Upper lobe of left lung (tissue), 6 donors: Measurements from ENCODE around the gene ADAM15. TPM values are rescaled to one million over a fixed set of nuclear protein-coding genes. Genes with fewer than 3 reads are reported as not detected.

Experiments used
- ATAC-seq, 2 donors: fragments of 200-7000 bp; cut with Tn5 transposase; one replicate each; pipeline ENCODE4 v1.9.1; 2022; ENCODE audit warnings: mild to moderate bottlenecking in 2 of 2, moderate library complexity in 2 of 2; ENCODE audit not compliant: low FRiP score in 2 of 2
- DNase-seq, 2 donors: peaks; one replicate each; pipeline ENCODE4 v3.0.0-alpha.2; 2019 to 2020
- H3K27ac ChIP-seq, 4 donors: fragments of 200-600 bp; sonication (generic); one replicate each; pipeline ENCODE4 v1.5.1; 2016 to 2019
- H3K27me3 ChIP-seq, 4 donors: fragments of 200-600 bp; sonication (generic); one replicate each; pipeline ENCODE4 v1.5.1; 2017 to 2019
- H3K36me3 ChIP-seq, 4 donors: fragments of 200-600 bp; sonication (generic); one replicate each; pipeline ENCODE4 v1.5.1; 2016 to 2019
- H3K4me1 ChIP-seq, 4 donors: fragments of 200-600 bp; sonication (generic); one replicate each; pipeline ENCODE4 v1.5.1; 2018 to 2019
- H3K4me3 ChIP-seq, 4 donors: fragments of 200-600 bp; sonication (generic); one replicate each; pipeline ENCODE4 v1.5.1; 2017 to 2019; ENCODE audit warnings: mild to moderate bottlenecking in 2 of 4, moderate library complexity in 1 of 4
- H3K9me3 ChIP-seq, 4 donors: fragments of 200-600 bp; sonication (generic); one replicate each; pipeline ENCODE4 v1.5.1; 2018 to 2019
- CTCF ChIP-seq, 6 experiments: fragments of 450-650 bp in 4 of 6; fragments of 200-600 bp in 2 of 6; sonication (generic) in 2 of 6; IDR thresholded peaks; one replicate each; pipeline ENCODE4 v1.5.1; 2016 to 2019; ENCODE audit warnings: antibody characterized with exemption in 6 of 6
- EP300 ChIP-seq, 4 donors: sonication (generic); formaldehyde crosslinking; IDR thresholded peaks; one replicate each; pipeline ENCODE4 v1.5.1; 2017; ENCODE audit warnings: antibody characterized with exemption in 4 of 4, control low read depth in 2 of 4
- POLR2A ChIP-seq, 4 donors: fragments of 450-650 bp; IDR thresholded peaks; one replicate each; pipeline ENCODE4 v1.5.1; 2016 to 2017; ENCODE audit warnings: antibody characterized with exemption in 4 of 4, mild to moderate bottlenecking in 2 of 4
- POLR2AphosphoS5 ChIP-seq, 2 donors: sonication (generic); formaldehyde crosslinking; IDR thresholded peaks; one replicate each; pipeline ENCODE4 v1.5.1; 2017; ENCODE audit warnings: antibody characterized with exemption in 2 of 2
- WGBS, 2 donors: methylation state at CpG; one replicate each; pipeline ENCODE4 v1.1.5; 2017 to 2018; 5-methylcytosine and 5-hydroxymethylcytosine counted together
- total RNA-seq, 6 donors: library from RNA; depleted of rRNA in 4 of 6; stranded (reverse); fragments of >200 nt in 4 of 6; gene quantifications; one replicate each; pipeline versions ENCODE4 v1.1.0 to v1.2.1, GENCODE V29; 2016 to 2021
- donor health status: DM: no; HTN: no; CAD: no; lungs with moderate emphysema.
- donor health status: DM: no; HTN: yes; CAD: no; lungs with severe emphysema.

ADAM15 gene
- total RNA-seq, 6 donors from 2014 or later = 52.1 to 246 (median 106) TPM

GRCh38 chr1:155069551-155070157 lies 18.5 kb downstream of the ADAM15 start:
- WGBS, 2 donors = 65 to 67% methylated on average over 4 to 7 of the region's 7 CpGs
- TF ChIP-seq POLR2AphosphoS5 (IDR thresholded peaks at IDR 0.05) = no peak
- no peak for TF ChIP-seq POLR2A (IDR thresholded peaks at IDR 0.05)
- TF ChIP-seq CTCF (IDR thresholded peaks at IDR 0.05) = no peak
- TF ChIP-seq EP300 (IDR thresholded peaks at IDR 0.05) = no peak
- DNase-seq (no peak), ATAC-seq (no peak)
- peaks cover 15 to 25% (median 18%) of the 10 kb centered on the region in 4 donors for H3K4me1 ChIP-seq
- no peaks in the 10 kb centered on the region for H3K9me3 ChIP-seq
- H3K27ac ChIP-seq = no peak overlapping the region
- H3K4me3 ChIP-seq = no peak overlapping the region
- peaks cover 0 to 3% (median 2%) of the 10 kb centered on the region in 4 donors for H3K36me3 ChIP-seq
- H3K27me3 ChIP-seq = no peaks in the 10 kb centered on the region

DNA sequence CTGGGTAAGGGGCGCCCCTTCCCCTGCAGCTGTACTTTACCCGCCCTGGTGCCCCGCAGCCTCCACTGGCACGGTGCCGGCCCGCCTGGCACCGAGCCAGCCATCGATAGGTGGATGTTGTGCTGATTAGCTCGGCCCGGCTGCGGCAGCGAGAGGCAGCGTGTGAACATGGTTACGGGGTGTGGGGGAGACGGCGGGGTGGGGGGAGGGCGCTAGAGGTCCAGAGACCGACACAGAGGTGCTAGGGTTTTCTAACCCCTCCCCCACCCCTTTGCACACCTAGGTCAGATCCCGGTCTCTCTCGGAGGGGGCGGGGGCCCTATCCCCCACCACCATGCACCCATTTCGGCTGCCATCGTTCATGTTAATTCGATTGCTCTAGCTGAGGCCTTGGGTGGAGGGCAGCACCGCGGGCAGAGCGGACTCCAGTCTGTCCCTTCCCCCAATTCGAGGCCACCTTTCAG lies 19.1 kb downstream of the ADAM15 start:
- no peaks in the 10 kb centered on the region for H3K9me3 ChIP-seq
- TF ChIP-seq EP300 (IDR thresholded peaks at IDR 0.05) = no peak
- no peak for TF ChIP-seq POLR2AphosphoS5 (IDR thresholded peaks at IDR 0.05)
- no peak for TF ChIP-seq CTCF (IDR thresholded peaks at IDR 0.05)
- 51 to 52% methylated on average over 21 to 25 of the region's 28 CpGs for WGBS, 2 donors
- H3K4me3 ChIP-seq = peak overlapping the region in 3 of 4 donors; percentile 40 to 47 (median 44)
- peaks cover 15 to 25% (median 17%) of the 10 kb centered on the region in 4 donors for H3K4me1 ChIP-seq
- peak in 1 of 2 donors; percentile 86 for DNase-seq
- H3K36me3 ChIP-seq = peaks cover 0 to 3% (median 2%) of the 10 kb centered on the region in 4 donors
- H3K27me3 ChIP-seq = no peaks in the 10 kb centered on the region
- no peak for ATAC-seq
- H3K27ac ChIP-seq = peak overlapping the region in 1 of 4 donors; percentile 65

- Histone ChIP-seq H3K4me3 (peak overlapping the region; percentile 0 to 47 (median 42)), H3K27ac (peak overlapping the region in 3 of 4 donors; percentile 12 to 65 (median 27)), H3K9me3 (no peaks in the 10 kb centered on the region), H3K36me3 (peaks cover 0 to 3% (median 2%) of the 10 kb centered on the region in 4 donors), H3K27me3 (no peaks in the 10 kb centered on the region), H3K4me1 (peaks cover 15 to 25% (median 17%) of the 10 kb centered on the region in 4 donors)
- no peak for TF ChIP-seq EP300 (IDR thresholded peaks at IDR 0.05)
- TF ChIP-seq POLR2A (IDR thresholded peaks at IDR 0.05) = peak in 1 of 4 donors; percentile 36
- peak; percentile 38 to 70 (median 56) for TF ChIP-seq CTCF (IDR thresholded peaks at IDR 0.05)
- no peak for TF ChIP-seq POLR2AphosphoS5 (IDR thresholded peaks at IDR 0.05)
- WGBS, 2 donors = 8 to 11% methylated on average over 32 to 48 of the region's 61 CpGs
- peak; percentile 80 to 90 for ATAC-seq
- DNase-seq = peak; percentile 83 to 95
Observed at GRCh38 chr1:155070721-155071569, 19.8 kb downstream of the ADAM15 start.

DNA sequence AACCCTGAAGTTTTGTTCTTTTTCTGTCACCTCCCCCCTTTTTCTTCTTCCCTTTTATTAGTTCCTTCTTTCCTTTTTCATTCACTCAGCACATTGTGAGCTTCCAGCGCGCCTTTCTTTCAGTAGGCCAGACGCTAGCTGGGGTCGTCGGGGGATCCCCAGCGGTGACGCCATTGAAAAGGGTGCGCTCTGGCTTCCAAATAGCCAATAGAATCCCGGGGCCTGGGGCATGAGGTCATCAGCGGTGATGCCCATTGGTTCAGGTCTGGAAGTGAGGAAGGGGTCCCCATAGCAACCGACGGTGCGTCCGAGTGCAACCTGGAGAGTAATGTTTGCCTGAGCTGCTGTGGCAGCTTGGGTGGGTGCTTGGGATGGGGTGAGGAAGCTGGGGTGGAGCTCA lies 20.6 kb downstream of the ADAM15 start:
- H3K4me3 ChIP-seq = peak overlapping the region in 2 of 4 donors; percentile 44 to 47
- WGBS, 2 donors = 74 to 77% methylated on average over 14 of the region's 14 CpGs
- H3K9me3 ChIP-seq = no peaks in the 10 kb centered on the region
- peaks cover 15 to 25% (median 17%) of the 10 kb centered on the region in 4 donors for H3K4me1 ChIP-seq
- no peak for DNase-seq
- no peak for ATAC-seq
- H3K36me3 ChIP-seq = peaks cover 0 to 3% (median 2%) of the 10 kb centered on the region in 4 donors
- no peaks in the 10 kb centered on the region for H3K27me3 ChIP-seq
- H3K27ac ChIP-seq = peak overlapping the region in 1 of 4 donors; percentile 27
- TF ChIP-seq POLR2AphosphoS5 (IDR thresholded peaks at IDR 0.05) (no peak), EP300 (IDR thresholded peaks at IDR 0.05) (no peak), POLR2A (IDR thresholded peaks at IDR 0.05) (no peak), CTCF (IDR thresholded peaks at IDR 0.05) (no peak)
